A204.1 (cell line): ENCODE measurements around the gene RASIP1.
"Not testable (repeated sequence)": the region's sequence is repeated elsewhere in the genome, so short reads cannot be mapped to it uniquely, and the experiment has no call there.

ENCODE experiments used
- FAIRE-seq: peaks from 2 replicates; lab custom pipeline; 2012; peaks lifted over from hg19 to GRCh38; lab: Jason Lieb, UNC

RASIP1 gene

GRCh38 chr19:48731452-48731851, 9.0 kb downstream of the RASIP1 start:
- FAIRE-seq, result no peak

GRCh38 chr19:48728911-48729664, 11.3 kb downstream of the RASIP1 start:
- FAIRE-seq, result no peak

- no peak for FAIRE-seq
These were observed 13.9 kb downstream of the RASIP1 start for GRCh38 chr19:48726556-48726955.

- FAIRE-seq, result no peak
These were observed 15.3 kb downstream of the RASIP1 start for GRCh38 chr19:48724796-48725753.

- no peak for FAIRE-seq
These were observed 18.2 kb downstream of the RASIP1 start for GRCh38 chr19:48722196-48722708.

GRCh38 chr19:48720613-48721296, 19.7 kb downstream of the RASIP1 start:
- FAIRE-seq, result peak; percentile 98

- no peak for FAIRE-seq
These were observed 20.2 kb downstream of the RASIP1 start for GRCh38 chr19:48720251-48720612.

GRCh38 chr19:48719263-48720171, 20.9 kb downstream of the RASIP1 start, which contains the start of gene MAMSTR:
Gene MAMSTR, minus strand, starts transcription at chr19:48719725. Its CDS starts 694 bp downstream, at chr19:48719031.
- no peak for FAIRE-seq

- FAIRE-seq, result no peak
These were observed 21.6 kb downstream of the RASIP1 start for GRCh38 chr19:48718711-48719231.

- FAIRE-seq, result not testable (repeated sequence)
These were observed 22.3 kb downstream of the RASIP1 start for GRCh38 chr19:48718106-48718505.

- FAIRE-seq, result no peak
These were observed 23.7 kb downstream of the RASIP1 start for GRCh38 chr19:48716562-48717291.

GRCh38 chr19:48715681-48716171, 24.7 kb downstream of the RASIP1 start:
- no peak for FAIRE-seq

GRCh38 chr19:48714759-48715675, 25.4 kb downstream of the RASIP1 start:
- FAIRE-seq, result no peak

GRCh38 chr19:48713864-48714755, 26.3 kb downstream of the RASIP1 start:
- peak; percentile 97 for FAIRE-seq

- no peak for FAIRE-seq
These were observed 27.2 kb downstream of the RASIP1 start for GRCh38 chr19:48713041-48713863.

- no peak for FAIRE-seq
These were observed 29.2 kb downstream of the RASIP1 start for GRCh38 chr19:48711106-48711662.

GRCh38 chr19:48708471-48708870, 31.9 kb downstream of the RASIP1 start:
- FAIRE-seq, result no peak
